Ishikawa (cell line): ENCODE measurements around the gene CD70.

ENCODE experiments used
- CEBPB ChIP-seq: IDR thresholded peaks from 2 replicates; pipeline ENCODE4 v1.6.1; 2012
- EP300 ChIP-seq: IDR thresholded peaks from 2 replicates; pipeline ENCODE4 v1.6.1; 2012; ENCODE audit warnings: borderline replicate concordance
- FOXM1 ChIP-seq: IDR thresholded peaks from 2 replicates; pipeline ENCODE4 v1.6.1; 2012; ENCODE audit warnings: low read depth, borderline replicate concordance
- MAX ChIP-seq: IDR thresholded peaks from 2 replicates; pipeline ENCODE4 v1.6.1; 2012
- NFIC ChIP-seq: IDR thresholded peaks from 2 replicates; pipeline ENCODE4 v1.6.1; 2012
- RAD21 ChIP-seq: IDR thresholded peaks from 2 replicates; pipeline ENCODE4 v1.6.1; 2012; ENCODE audit warnings: low read depth
- REST ChIP-seq: IDR thresholded peaks from 2 replicates; pipeline ENCODE4 v1.6.1; 2012; ENCODE audit warnings: low read depth, mild to moderate bottlenecking
- TAF1 ChIP-seq: IDR thresholded peaks from 2 replicates; pipeline ENCODE4 v1.6.1; 2012; ENCODE audit warnings: low read depth, mild to moderate bottlenecking
- TCF12 ChIP-seq: IDR thresholded peaks from 2 replicates; pipeline ENCODE4 v1.6.1; 2012; ENCODE audit warnings: low read depth
- TEAD4 ChIP-seq: IDR thresholded peaks from 2 replicates; pipeline ENCODE4 v1.6.1; 2012
- YY1 ChIP-seq: IDR thresholded peaks from 2 replicates; pipeline ENCODE4 v1.6.1; 2012; ENCODE audit warnings: low read depth
- TF ChIP-seq, protein P1 (sequence below): IDR thresholded peaks from 2 replicates; pipeline ENCODE4 v1.6.1; 2012

- TF ChIP-seq MAX, result no peak
- no peak for TF ChIP-seq CEBPB
- TF ChIP-seq FOXM1, result no peak
- no peak for TF ChIP-seq TAF1
- no peak for TF ChIP-seq TEAD4
- TF ChIP-seq EP300, result no peak
- TF ChIP-seq YY1, result no peak
- TF ChIP-seq, protein P1, sequence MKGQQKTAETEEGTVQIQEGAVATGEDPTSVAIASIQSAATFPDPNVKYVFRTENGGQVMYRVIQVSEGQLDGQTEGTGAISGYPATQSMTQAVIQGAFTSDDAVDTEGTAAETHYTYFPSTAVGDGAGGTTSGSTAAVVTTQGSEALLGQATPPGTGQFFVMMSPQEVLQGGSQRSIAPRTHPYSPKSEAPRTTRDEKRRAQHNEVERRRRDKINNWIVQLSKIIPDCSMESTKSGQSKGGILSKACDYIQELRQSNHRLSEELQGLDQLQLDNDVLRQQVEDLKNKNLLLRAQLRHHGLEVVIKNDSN, result no peak
- no peak for TF ChIP-seq NFIC
- TF ChIP-seq RAD21, result no peak
- TF ChIP-seq REST, result no peak
- no peak for TF ChIP-seq TCF12
These were observed 2.2 kb downstream of the CD70 start for GRCh38 chr19:6588508-6589345.
